Sigmoid colon (tissue), 3 donors: ENCODE measurements around the gene EML3.

Source experiments
- POLR2A ChIP-seq, 2 donors: fragments of 450-650 bp; IDR thresholded peaks; one replicate each; pipeline ENCODE4 v1.6.1; 2016; ENCODE audit warnings: antibody characterized with exemption in 2 of 2, mild to moderate bottlenecking in 2 of 2, moderate library complexity in 2 of 2
- TF ChIP-seq, protein P1 (sequence below), 4 experiments: fragments of 450-650 bp in 3 of 4; fragments of 200-600 bp in 1 of 4; IDR thresholded peaks; one replicate each; pipeline ENCODE4 v1.5.1; 2016 to 2019; ENCODE audit warnings: antibody characterized with exemption in 4 of 4, mild to moderate bottlenecking in 3 of 4, moderate library complexity in 2 of 4

DNA sequence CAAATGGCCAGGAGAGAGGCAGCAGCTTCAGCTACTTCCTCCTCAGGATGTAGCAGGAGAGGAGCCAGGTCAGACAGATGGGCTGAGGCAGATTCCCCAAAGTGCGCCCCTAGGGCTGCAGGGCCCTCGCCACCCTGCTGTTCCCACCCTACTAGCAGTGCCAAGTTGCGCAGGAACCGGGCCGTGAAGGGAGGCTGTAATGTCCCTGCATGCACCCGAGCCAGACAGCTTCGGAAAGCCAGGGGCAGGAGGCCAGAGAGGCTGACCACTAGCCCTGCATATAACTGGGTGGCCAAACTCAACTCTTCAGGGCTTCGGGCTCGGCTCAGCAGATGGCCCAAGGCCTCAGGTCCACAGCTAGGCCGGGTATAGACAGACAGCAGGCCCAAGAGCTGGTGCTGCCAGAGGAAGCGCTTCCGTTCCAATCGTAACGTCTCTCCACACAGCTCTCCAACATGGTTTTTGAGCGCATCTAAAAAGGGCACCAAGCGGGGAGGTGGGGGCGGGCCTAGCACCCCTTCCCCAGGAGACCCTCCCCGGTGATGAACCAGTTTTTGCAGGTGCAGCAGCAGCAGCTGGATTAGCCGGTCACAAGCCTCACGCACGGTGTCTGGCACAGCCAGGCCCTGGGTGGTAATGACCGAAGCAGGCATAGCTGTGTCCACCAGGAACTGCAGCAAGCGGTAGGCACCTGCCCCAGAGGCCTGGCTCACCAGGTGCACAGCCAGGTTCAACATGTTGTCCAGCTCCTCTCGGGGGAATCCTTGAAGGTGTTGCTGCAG is 35.8 kb upstream of the EML3 start:
- TF ChIP-seq, protein P1, sequence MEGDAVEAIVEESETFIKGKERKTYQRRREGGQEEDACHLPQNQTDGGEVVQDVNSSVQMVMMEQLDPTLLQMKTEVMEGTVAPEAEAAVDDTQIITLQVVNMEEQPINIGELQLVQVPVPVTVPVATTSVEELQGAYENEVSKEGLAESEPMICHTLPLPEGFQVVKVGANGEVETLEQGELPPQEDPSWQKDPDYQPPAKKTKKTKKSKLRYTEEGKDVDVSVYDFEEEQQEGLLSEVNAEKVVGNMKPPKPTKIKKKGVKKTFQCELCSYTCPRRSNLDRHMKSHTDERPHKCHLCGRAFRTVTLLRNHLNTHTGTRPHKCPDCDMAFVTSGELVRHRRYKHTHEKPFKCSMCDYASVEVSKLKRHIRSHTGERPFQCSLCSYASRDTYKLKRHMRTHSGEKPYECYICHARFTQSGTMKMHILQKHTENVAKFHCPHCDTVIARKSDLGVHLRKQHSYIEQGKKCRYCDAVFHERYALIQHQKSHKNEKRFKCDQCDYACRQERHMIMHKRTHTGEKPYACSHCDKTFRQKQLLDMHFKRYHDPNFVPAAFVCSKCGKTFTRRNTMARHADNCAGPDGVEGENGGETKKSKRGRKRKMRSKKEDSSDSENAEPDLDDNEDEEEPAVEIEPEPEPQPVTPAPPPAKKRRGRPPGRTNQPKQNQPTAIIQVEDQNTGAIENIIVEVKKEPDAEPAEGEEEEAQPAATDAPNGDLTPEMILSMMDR (IDR thresholded peaks at IDR 0.05), result no peak
- no peak for TF ChIP-seq POLR2A (IDR thresholded peaks at IDR 0.05)
